Measurements from ENCODE around the gene SVBP.

Gene SVBP

DNA sequence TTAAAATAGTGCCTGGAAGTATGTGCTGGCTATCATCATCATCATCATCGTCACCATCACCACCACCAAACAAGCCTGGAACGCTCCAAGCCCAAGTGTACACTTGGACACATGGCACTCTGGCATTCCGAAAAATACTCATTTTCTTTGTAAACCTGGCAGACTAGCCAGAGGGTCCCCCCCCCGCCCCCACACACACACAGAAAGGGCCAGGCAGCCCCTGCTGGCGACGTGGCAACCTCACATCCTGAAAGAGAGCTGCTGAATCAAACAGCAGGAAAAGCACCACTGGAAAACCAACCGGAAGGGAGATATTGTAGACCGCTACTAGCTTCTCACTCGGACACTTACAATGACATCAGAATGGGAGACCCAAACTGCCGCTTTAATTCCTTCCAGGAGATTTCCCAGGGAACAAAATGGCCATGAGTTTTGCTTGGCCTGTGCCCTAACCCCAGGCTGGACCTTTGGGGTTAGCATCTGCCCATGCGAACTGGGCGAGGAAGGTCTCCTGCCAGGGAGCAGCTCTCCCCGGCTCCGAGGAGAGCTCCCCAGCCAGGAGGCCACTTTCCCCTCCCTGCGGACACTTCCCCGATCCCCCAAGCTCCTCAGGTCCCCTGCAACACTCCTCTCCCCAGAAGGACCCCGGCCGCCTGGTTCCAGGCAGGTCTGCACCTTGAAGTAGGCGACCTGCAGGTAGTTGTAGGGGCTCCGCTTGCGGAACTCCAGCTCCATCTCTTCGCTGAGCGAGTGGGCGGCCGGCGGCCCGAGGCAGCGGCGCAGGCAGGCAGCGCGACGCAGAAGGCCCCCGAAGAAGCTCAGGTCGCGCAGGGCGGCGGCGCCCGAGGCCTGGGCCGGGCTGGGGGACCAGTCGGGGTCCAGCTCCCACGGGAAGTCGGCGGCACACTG, 51.1 kb downstream of the SVBP start:
- TF ChIP-seq, protein P1, sequence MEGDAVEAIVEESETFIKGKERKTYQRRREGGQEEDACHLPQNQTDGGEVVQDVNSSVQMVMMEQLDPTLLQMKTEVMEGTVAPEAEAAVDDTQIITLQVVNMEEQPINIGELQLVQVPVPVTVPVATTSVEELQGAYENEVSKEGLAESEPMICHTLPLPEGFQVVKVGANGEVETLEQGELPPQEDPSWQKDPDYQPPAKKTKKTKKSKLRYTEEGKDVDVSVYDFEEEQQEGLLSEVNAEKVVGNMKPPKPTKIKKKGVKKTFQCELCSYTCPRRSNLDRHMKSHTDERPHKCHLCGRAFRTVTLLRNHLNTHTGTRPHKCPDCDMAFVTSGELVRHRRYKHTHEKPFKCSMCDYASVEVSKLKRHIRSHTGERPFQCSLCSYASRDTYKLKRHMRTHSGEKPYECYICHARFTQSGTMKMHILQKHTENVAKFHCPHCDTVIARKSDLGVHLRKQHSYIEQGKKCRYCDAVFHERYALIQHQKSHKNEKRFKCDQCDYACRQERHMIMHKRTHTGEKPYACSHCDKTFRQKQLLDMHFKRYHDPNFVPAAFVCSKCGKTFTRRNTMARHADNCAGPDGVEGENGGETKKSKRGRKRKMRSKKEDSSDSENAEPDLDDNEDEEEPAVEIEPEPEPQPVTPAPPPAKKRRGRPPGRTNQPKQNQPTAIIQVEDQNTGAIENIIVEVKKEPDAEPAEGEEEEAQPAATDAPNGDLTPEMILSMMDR (IDR thresholded peaks at IDR 0.05; ENCODE audit: poor library complexity, severe bottlenecking), result peak; percentile 66
- Histone ChIP-seq H3K27ac (ENCODE audit: poor library complexity, severe bottlenecking) (peak overlapping the region; percentile 37), H3K4me1 (ENCODE audit: insufficient read depth, poor library complexity, severe bottlenecking) (peaks cover 4% of the 10 kb centered on the region), H3K36me3 (ENCODE audit: low read depth) (peaks cover 8% of the 10 kb centered on the region), H3K4me3 (ENCODE audit: severe bottlenecking) (peak overlapping the region; percentile 83), H3K9me3 (ENCODE audit: severe bottlenecking) (no peaks in the 10 kb centered on the region), H3K27me3 (ENCODE audit: insufficient read depth, poor library complexity, severe bottlenecking) (no peaks in the 10 kb centered on the region)
- DNase-seq (ENCODE audit: low spot score) (no peak), ATAC-seq (ENCODE audit: low read depth) (peak; percentile 39)

- DNase-seq (ENCODE audit: low spot score) (no peak), ATAC-seq (ENCODE audit: low read depth) (no peak)
- Histone ChIP-seq H3K4me1 (ENCODE audit: insufficient read depth, poor library complexity, severe bottlenecking) (peaks cover 4% of the 10 kb centered on the region), H3K27ac (ENCODE audit: poor library complexity, severe bottlenecking) (no peak overlapping the region), H3K4me3 (ENCODE audit: severe bottlenecking) (peak overlapping the region; percentile 83), H3K9me3 (ENCODE audit: severe bottlenecking) (no peaks in the 10 kb centered on the region), H3K36me3 (ENCODE audit: low read depth) (peaks cover 9% of the 10 kb centered on the region), H3K27me3 (ENCODE audit: insufficient read depth, poor library complexity, severe bottlenecking) (no peaks in the 10 kb centered on the region)
- TF ChIP-seq, protein P1 (IDR thresholded peaks at IDR 0.05; ENCODE audit: poor library complexity, severe bottlenecking), result no peak
Observed at GRCh38 chr1:42765269-42765668, 51.9 kb downstream of the SVBP start.

- peaks cover 22% of the 10 kb centered on the region for H3K36me3 ChIP-seq (ENCODE audit: low read depth)
- no peaks in the 10 kb centered on the region for H3K27me3 ChIP-seq (ENCODE audit: insufficient read depth, poor library complexity, severe bottlenecking)
- ATAC-seq (ENCODE audit: low read depth) (no peak), DNase-seq (ENCODE audit: low spot score) (no peak)
- no peak overlapping the region for H3K27ac ChIP-seq (ENCODE audit: poor library complexity, severe bottlenecking)
- H3K4me3 ChIP-seq (ENCODE audit: severe bottlenecking), result no peak overlapping the region
- H3K4me1 ChIP-seq (ENCODE audit: insufficient read depth, poor library complexity, severe bottlenecking), result no peaks in the 10 kb centered on the region
- H3K9me3 ChIP-seq (ENCODE audit: severe bottlenecking), result no peaks in the 10 kb centered on the region
- TF ChIP-seq, protein P1 (IDR thresholded peaks at IDR 0.05; ENCODE audit: poor library complexity, severe bottlenecking), result no peak
Observed at GRCh38 chr1:42762269-42762668, 54.9 kb downstream of the SVBP start.

DNA sequence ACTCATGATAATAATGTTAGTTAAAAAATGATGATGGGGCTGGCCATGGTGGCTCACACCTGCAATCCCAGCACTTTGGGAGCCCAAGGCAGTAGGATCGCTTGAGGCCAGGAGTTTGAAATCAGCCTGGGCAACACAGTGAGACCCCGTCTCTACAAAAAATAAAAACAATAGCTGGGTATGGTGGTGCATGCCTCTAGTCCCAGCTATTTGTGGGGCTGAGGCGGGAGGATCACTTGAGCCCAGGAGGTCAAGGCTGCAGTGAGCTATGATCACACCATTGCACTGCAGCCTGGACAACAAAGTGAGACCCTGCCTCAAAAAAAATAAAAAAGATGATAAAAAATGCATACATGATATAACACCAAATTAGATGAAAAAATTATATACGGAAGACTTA, 55.6 kb downstream of the SVBP start:
- TF ChIP-seq, protein P1 (IDR thresholded peaks at IDR 0.05; ENCODE audit: poor library complexity, severe bottlenecking), result no peak
- H3K36me3 ChIP-seq (ENCODE audit: low read depth), result peaks cover 24% of the 10 kb centered on the region
- H3K9me3 ChIP-seq (ENCODE audit: severe bottlenecking), result no peaks in the 10 kb centered on the region
- ATAC-seq (ENCODE audit: low read depth), result no peak
- no peak for DNase-seq (ENCODE audit: low spot score)
- H3K4me1 ChIP-seq (ENCODE audit: insufficient read depth, poor library complexity, severe bottlenecking), result no peaks in the 10 kb centered on the region
- no peak overlapping the region for H3K27ac ChIP-seq (ENCODE audit: poor library complexity, severe bottlenecking)
- no peak overlapping the region for H3K4me3 ChIP-seq (ENCODE audit: severe bottlenecking)
- H3K27me3 ChIP-seq (ENCODE audit: insufficient read depth, poor library complexity, severe bottlenecking), result no peaks in the 10 kb centered on the region

- ATAC-seq (ENCODE audit: low read depth) (no peak), DNase-seq (ENCODE audit: low spot score) (no peak)
- TF ChIP-seq, protein P1 (IDR thresholded peaks at IDR 0.05; ENCODE audit: poor library complexity, severe bottlenecking), result no peak
- peaks cover 47% of the 10 kb centered on the region for H3K36me3 ChIP-seq (ENCODE audit: low read depth)
- no peak overlapping the region for H3K27ac ChIP-seq (ENCODE audit: poor library complexity, severe bottlenecking)
- H3K9me3 ChIP-seq (ENCODE audit: severe bottlenecking), result no peaks in the 10 kb centered on the region
- no peaks in the 10 kb centered on the region for H3K27me3 ChIP-seq (ENCODE audit: insufficient read depth, poor library complexity, severe bottlenecking)
- H3K4me3 ChIP-seq (ENCODE audit: severe bottlenecking), result no peak overlapping the region
- H3K4me1 ChIP-seq (ENCODE audit: insufficient read depth, poor library complexity, severe bottlenecking), result no peaks in the 10 kb centered on the region
Observed at GRCh38 chr1:42759114-42759513, 58.1 kb downstream of the SVBP start.

Measured in RWPE2 (cell line).